IMR-90 (cell line): ENCODE data around the gene MEX3A. TPM values are rescaled to one million over a fixed set of nuclear protein-coding genes. Genes with fewer than 3 reads are reported as not detected.

Source experiments
- ATAC-seq: fragments of 200-7000 bp; cut with Tn5 transposase; 2 replicates; pipeline ENCODE4 v1.9.1; 2020; ENCODE audit warnings: low read depth, mild to moderate bottlenecking, moderate library complexity
- BruUV-seq: library from RNA; stranded (reverse); fragments of 400-500 nt; replicated peaks from 2 replicates; lab custom pipeline; 2021; lab: Mats Ljungman, UMichigan
- CTCF ChIA-PET: fragments of 300-600 bp; formaldehyde crosslinking; extraction: SDS; loops from one replicate; lab custom pipeline; 2021; ENCODE audit warnings: antibody characterized with exemption; lab: Yijun Ruan, JAX
- POLR2A ChIA-PET: fragments of 300-600 bp; sonication (Branson Sonifier 250); formaldehyde crosslinking; loops from one replicate; lab custom pipeline; 2022; ENCODE audit warnings: antibody characterized with exemption; ENCODE audit not compliant: unreplicated experiment; lab: Charles Lee
- DNase-seq: peaks from one replicate; pipeline ENCODE4 v3.0.0; 2013
- H2AFZ ChIP-seq: replicated peaks from 2 replicates; pipeline ENCODE3; 2013; ENCODE audit warnings: low read length, mild to moderate bottlenecking; ENCODE audit not compliant: poor library complexity
- H2AK5ac ChIP-seq: 2 replicates; pipeline ENCODE4 v1.6.1; 2013; ENCODE audit warnings: low read depth, low read length, inconsistent platforms
- H2AK9ac ChIP-seq: replicated peaks from 2 replicates; pipeline ENCODE3; 2013; ENCODE audit warnings: mild to moderate bottlenecking, low read depth, low read length, moderate library complexity; ENCODE audit not compliant: poor library complexity
- H2BK120ac ChIP-seq: 2 replicates; pipeline ENCODE4 v1.6.1; 2013; ENCODE audit warnings: low read depth, low read length, inconsistent platforms
- H2BK15ac ChIP-seq: 3 replicates; pipeline ENCODE4 v1.6.1; 2013; ENCODE audit warnings: low read depth, low read length, inconsistent platforms
- H2BK20ac ChIP-seq: 2 replicates; pipeline ENCODE4 v1.6.1; 2013; ENCODE audit warnings: low read depth, mild to moderate bottlenecking, inconsistent platforms, low read length, moderate library complexity
- H2BK5ac ChIP-seq: 2 replicates; pipeline ENCODE4 v1.6.1; 2013; ENCODE audit warnings: mild to moderate bottlenecking, low read depth, low read length, inconsistent platforms; ENCODE audit not compliant: poor library complexity, severe bottlenecking
- H3K14ac ChIP-seq: replicated peaks from 2 replicates; pipeline ENCODE4 v1.6.1; 2013; ENCODE audit warnings: low read depth, low read length, inconsistent platforms
- H3K18ac ChIP-seq: 2 replicates; pipeline ENCODE4 v1.6.1; 2013; ENCODE audit warnings: low read depth, low read length, control low read depth
- H3K23ac ChIP-seq: 2 replicates; pipeline ENCODE4 v1.6.1; 2013; ENCODE audit warnings: low read depth, low read length, inconsistent platforms
- H3K27ac ChIP-seq: 2 replicates; pipeline ENCODE4 v1.5.1; 2013; ENCODE audit warnings: mild to moderate bottlenecking, control low read depth, low read length; ENCODE audit not compliant: insufficient read depth
- H3K27me3 ChIP-seq: 2 replicates; pipeline ENCODE4 v1.6.1; 2013; ENCODE audit warnings: low read length; ENCODE audit not compliant: control insufficient read depth, insufficient read depth
- H3K36me3 ChIP-seq: 2 replicates; pipeline ENCODE4 v1.6.1; 2013; ENCODE audit warnings: low read length, mixed read lengths; ENCODE audit not compliant: control insufficient read depth, insufficient read depth
- H3K4ac ChIP-seq: 2 replicates; pipeline ENCODE4 v1.6.1; 2013; ENCODE audit warnings: low read depth, low read length, inconsistent platforms
- H3K4me1 ChIP-seq: 2 replicates; pipeline ENCODE4 v1.6.1; 2013; ENCODE audit warnings: low read length, mixed read lengths; ENCODE audit not compliant: control insufficient read depth, insufficient read depth
- H3K4me2 ChIP-seq: 2 replicates; pipeline ENCODE4 v1.6.1; 2013; ENCODE audit warnings: low read depth, mild to moderate bottlenecking, control low read depth, low read length, moderate library complexity
- H3K4me3 ChIP-seq: 2 replicates; pipeline ENCODE4 v1.5.1; 2013; ENCODE audit warnings: low read depth, mild to moderate bottlenecking, control low read depth, low read length, moderate library complexity; ENCODE audit not compliant: insufficient read depth
- H3K56ac ChIP-seq: 2 replicates; pipeline ENCODE4 v1.6.1; 2013; ENCODE audit warnings: low read length, inconsistent platforms; ENCODE audit not compliant: insufficient read depth; ENCODE audit errors: extremely low read depth
- H3K79me1 ChIP-seq, 2 experiments: 2 replicates each; pipeline ENCODE4 v1.6.1; 2013; ENCODE audit warnings: low read length in 2 of 2, inconsistent platforms in 1 of 2, low read depth in 1 of 2
- H3K9ac ChIP-seq: 2 replicates; pipeline ENCODE4 v1.6.1; 2013; ENCODE audit warnings: low read depth, low read length, control low read depth
- H3K9me1 ChIP-seq: 2 replicates; pipeline ENCODE4 v1.6.1; 2013; ENCODE audit warnings: low read length, inconsistent platforms; ENCODE audit not compliant: insufficient read depth
- H3K9me3 ChIP-seq: 2 replicates; pipeline ENCODE4 v1.6.1; 2013; ENCODE audit warnings: low read length; ENCODE audit not compliant: control insufficient read depth, insufficient read depth
- H4K20me1 ChIP-seq: 2 replicates; pipeline ENCODE4 v1.6.1; 2013; ENCODE audit warnings: low read length, inconsistent platforms; ENCODE audit not compliant: insufficient read depth
- H4K5ac ChIP-seq: 2 replicates; pipeline ENCODE4 v1.6.1; 2013; ENCODE audit warnings: mild to moderate bottlenecking, low read depth, low read length, control low read depth
- H4K8ac ChIP-seq, 2 experiments: 2 replicates each; pipeline ENCODE4 v1.6.1; 2013; ENCODE audit warnings: low read depth in 2 of 2, low read length in 2 of 2, control low read depth in 1 of 2, inconsistent platforms in 1 of 2
- H4K91ac ChIP-seq: 2 replicates; pipeline ENCODE4 v1.6.1; 2013; ENCODE audit warnings: low read depth, low read length, inconsistent platforms; ENCODE audit not compliant: insufficient read depth
- BHLHE40 ChIP-seq: fragments of 150-350 bp; IDR thresholded peaks from 2 replicates; pipeline ENCODE4 v1.6.1; 2016; ENCODE audit warnings: mild to moderate bottlenecking, low read depth, low read length
- ELK1 ChIP-seq: fragments of 150-350 bp; IDR thresholded peaks from 2 replicates; pipeline ENCODE4 v1.6.1; 2016; ENCODE audit warnings: low read depth, mild to moderate bottlenecking, low read length, moderate library complexity, borderline replicate concordance
- WGBS, 2 experiments: methylation state at CpG; one replicate each; pipeline versions ENCODE4 v1.1.5 to v1.1.7; 2013; ENCODE audit warnings: missing lambda C conversion rate in 2 of 2; ENCODE audit not compliant: insufficient read length in 1 of 2; ENCODE audit errors: extremely low coverage in 2 of 2; 5-methylcytosine and 5-hydroxymethylcytosine counted together
- dilution Hi-C: fragments of 300-500 bp; cut with HindIII; formaldehyde crosslinking; loops from one replicate; pipeline ENCODE4 v1.14.3; 2018; ENCODE audit warnings: low sequenced_read_pairs; ENCODE audit not compliant: unreplicated experiment
- in situ Hi-C: fragments of 300-500 bp; cut with MboI; formaldehyde crosslinking; loops from 3 replicates; pipeline ENCODE4 v1.14.3; 2019; ENCODE audit warnings: low sequenced_read_pairs, inconsistent platforms, mixed read lengths
- intact Hi-C: fragments of 100-400 bp; cut with micrococcal nuclease; formaldehyde crosslinking; loops from 2 replicates; pipeline ENCODE4 v1.10.0; 2022
- polyA plus RNA-seq, 3 experiments: library from polyadenylated mRNA; depleted of rRNA; stranded (reverse); fragments of >200 nt; gene quantifications; 2 replicates each; pipeline ENCODE4 v1.2.3, GENCODE V29; 2012; ENCODE audit warnings: low replicate concordance in 1 of 3
- total RNA-seq: library from RNA; depleted of rRNA; stranded (reverse); fragments of >200 nt; gene quantifications from 2 replicates; pipeline ENCODE4 v1.2.3, GENCODE V29; 2012

Gene MEX3A
- total and polyA plus RNA-seq, 2 of the 4 experiments (the other 2 are of a cell fraction): 2.3 to 9.0 TPM

GRCh38 chr1:156080241-156080862 is 1.9 kb downstream of the MEX3A start:
- no peak overlapping the region for H2BK20ac ChIP-seq
- peak overlapping the region; percentile 92 for H3K4me2 ChIP-seq
- H4K20me1 ChIP-seq: peaks cover 28% of the 10 kb centered on the region
- peak overlapping the region; percentile 87 for H4K91ac ChIP-seq
- H3K56ac ChIP-seq: peak overlapping the region; percentile 71; the same call in 1 of the 2 replicates
- H3K4ac ChIP-seq: peak overlapping the region; percentile 89
- no peak overlapping the region; the same call in 1 of the 2 replicates for H3K18ac ChIP-seq
- peak overlapping the region; percentile 98 for H2AK9ac ChIP-seq
- H2AK5ac ChIP-seq: peak overlapping the region; percentile 96
- H3K36me3 ChIP-seq: peaks cover 24% of the 10 kb centered on the region
- H2BK15ac ChIP-seq: no peak overlapping the region
- ChIA-PET POLR2A (interaction anchor here (0.6 kb wide), 1 partner anchor 22 kb away, joined by 13 read pairs; no protein-coding TSS in a partner anchor), CTCF (interaction anchor here (0.6 kb wide), 1 partner anchor 20 kb away, joined by 4 read pairs; no protein-coding TSS in a partner anchor)
- H2AFZ ChIP-seq: peak overlapping the region; percentile 87
- H3K9me1 ChIP-seq: peaks cover 10% of the 10 kb centered on the region
- no peak for TF ChIP-seq BHLHE40
- TF ChIP-seq ELK1: no peak
- in situ Hi-C loops (no loop called here), dilution Hi-C loops (no loop called here), intact Hi-C loops (no loop called here)
- peak overlapping the region; percentile 71 for H3K4me3 ChIP-seq
- no peaks in the 10 kb centered on the region for H3K9me3 ChIP-seq
- ATAC-seq: peak; percentile 6; the same call in 1 of the 2 replicates
- peaks cover 22% of the 10 kb centered on the region for H3K4me1 ChIP-seq
- H4K8ac ChIP-seq: peak overlapping the region; percentile 76 to 91; a peak in 2 of 4 replicates
- peak overlapping the region; percentile 19; the same call in 1 of the 2 replicates for H2BK120ac ChIP-seq
- no peak overlapping the region for H2BK5ac ChIP-seq
- peak overlapping the region; percentile 46; the same call in 1 of the 2 replicates for H3K23ac ChIP-seq
- peak overlapping the region; percentile 35; the same call in 1 of the 2 replicates for H4K5ac ChIP-seq
- H3K27ac ChIP-seq: peak overlapping the region; percentile 91
- no peak for DNase-seq
- H3K9ac ChIP-seq: peak overlapping the region; percentile 94
- peaks cover 37 to 91% of the 10 kb centered on the region in 2 experiments for H3K79me1 ChIP-seq
- H3K27me3 ChIP-seq: no peaks in the 10 kb centered on the region
- no TSS peak for BruUV-seq
- H3K14ac ChIP-seq: peak overlapping the region; percentile 89
- WGBS, 2 experiments: no CpG with 5 or more reads among the region's 8 CpGs
